ENCODE measurements around the gene YPEL1.
"Not testable (repeated sequence)": the region's sequence is repeated elsewhere in the genome, so short reads cannot be mapped to it uniquely, and the experiment has no call there.

The YPEL1 gene

GRCh38 chr22:21753374-21754111, 17.9 kb upstream of the YPEL1 start:
- DNase-seq, result no peak

- DNase-seq, result no peak
Measured at GRCh38 chr22:21752276-21752675, 16.7 kb upstream of the YPEL1 start.

- DNase-seq, result no peak
Measured at GRCh38 chr22:21745948-21746347, 10.4 kb upstream of the YPEL1 start.

- not testable (repeated sequence) for DNase-seq
Measured at GRCh38 chr22:21744917-21745316, 9.3 kb upstream of the YPEL1 start.

- DNase-seq, result no peak
Measured at GRCh38 chr22:21741790-21742189, 6.2 kb upstream of the YPEL1 start.

GRCh38 chr22:21741059-21741458, 5.5 kb upstream of the YPEL1 start:
- DNase-seq, result no peak

GRCh38 chr22:21739828-21740377, 4.3 kb upstream of the YPEL1 start:
- no peak for DNase-seq

- no peak for DNase-seq
Measured at GRCh38 chr22:21738966-21739365, 3.4 kb upstream of the YPEL1 start.

GRCh38 chr22:21738081-21738480, 2.5 kb upstream of the YPEL1 start:
- no peak for DNase-seq

- DNase-seq, result no peak
Measured at GRCh38 chr22:21736948-21737347, 1.4 kb upstream of the YPEL1 start.

- DNase-seq, result no peak
Measured at GRCh38 chr22:21736084-21736642, 569 bp upstream of the YPEL1 start.

- peak; percentile 15 for DNase-seq
Measured at GRCh38 chr22:21734540-21735199, 924 bp downstream of the YPEL1 start.

GRCh38 chr22:21731503-21731902, 4.1 kb downstream of the YPEL1 start:
- DNase-seq, result no peak

- no peak for DNase-seq
Measured at GRCh38 chr22:21730535-21731308, 4.9 kb downstream of the YPEL1 start.

- DNase-seq, result not testable (repeated sequence)
Measured at GRCh38 chr22:21729184-21729583, 6.4 kb downstream of the YPEL1 start.

GRCh38 chr22:21728270-21728669, 7.3 kb downstream of the YPEL1 start:
- no peak for DNase-seq

GRCh38 chr22:21727768-21728167, 7.8 kb downstream of the YPEL1 start:
- no peak for DNase-seq

GRCh38 chr22:21727159-21727558, 8.4 kb downstream of the YPEL1 start:
- DNase-seq, result no peak

GRCh38 chr22:21726650-21727049, 8.9 kb downstream of the YPEL1 start:
- peak; percentile 27 for DNase-seq

GRCh38 chr22:21725956-21726649, 9.5 kb downstream of the YPEL1 start:
- DNase-seq, result no peak

GRCh38 chr22:21724496-21724895, 11.1 kb downstream of the YPEL1 start:
- not testable (repeated sequence) for DNase-seq

- DNase-seq, result not testable (repeated sequence)
Measured at GRCh38 chr22:21721195-21721852, 14.3 kb downstream of the YPEL1 start.

Data from activated naive CD4-positive, alpha-beta T cell treated with Interleukin-2 at 50 U/mL for 16 hours (primary cell).